ENCODE data around the gene EVC. TPM values are rescaled to one million over a fixed set of nuclear protein-coding genes. Genes with fewer than 3 reads are reported as not detected.
"Not testable (repeated sequence)": the region's sequence is repeated elsewhere in the genome, so short reads cannot be mapped to it uniquely, and the experiment has no call there.

Gene EVC
- total RNA-seq, 1 experiment from 2014 or later = not detected

- no peak for DNase-seq (ENCODE audit: low spot score)
Observed at GRCh38 chr4:5839751-5840674, 129.0 kb downstream of the EVC start.

- DNase-seq (ENCODE audit: low spot score) = no peak
Observed at GRCh38 chr4:5842456-5842855, 131.5 kb downstream of the EVC start.

GRCh38 chr4:5843573-5844530 is 132.9 kb downstream of the EVC start:
- no peak for DNase-seq (ENCODE audit: low spot score)

GRCh38 chr4:5845035-5845905 is 134.3 kb downstream of the EVC start:
- DNase-seq (ENCODE audit: low spot score) = no peak

- DNase-seq (ENCODE audit: low spot score) = no peak
Observed at GRCh38 chr4:5851637-5852301, 140.8 kb downstream of the EVC start.

GRCh38 chr4:5852523-5853202 is 141.7 kb downstream of the EVC start:
- no peak for DNase-seq (ENCODE audit: low spot score)

- no peak for DNase-seq (ENCODE audit: low spot score)
Observed at GRCh38 chr4:5854929-5855328, 143.9 kb downstream of the EVC start.

GRCh38 chr4:5856362-5856761 is 145.4 kb downstream of the EVC start:
- not testable (repeated sequence) for DNase-seq (ENCODE audit: low spot score)

GRCh38 chr4:5857199-5857598 is 146.2 kb downstream of the EVC start:
- DNase-seq (ENCODE audit: low spot score) = no peak

GRCh38 chr4:5858020-5858769 is 147.2 kb downstream of the EVC start:
- DNase-seq (ENCODE audit: low spot score) = no peak

- DNase-seq (ENCODE audit: low spot score) = peak; percentile 24
Observed at GRCh38 chr4:5863461-5864113, 152.6 kb downstream of the EVC start.

Other genes starting within 250 kb of the EVC start
- gene EVC2, start 2.6 kb upstream of the EVC start, total RNA-seq (2014; rRNA removed; shearing (Covaris generic)) = not detected in 2 replicates
- not detected in 2 replicates for gene CRMP1, start 181.9 kb downstream of the EVC start, total RNA-seq (2014; rRNA removed; shearing (Covaris generic))